GM12878 (cell line): ENCODE data around the gene CR1. TPM values are rescaled to one million over a fixed set of nuclear protein-coding genes. Genes with fewer than 3 reads are reported as not detected.

Experiments
- ATAC-seq: fragments of 200-7000 bp; cut with Tn5 transposase; 3 replicates; pipeline ENCODE4 v1.9.1; 2020; ENCODE audit warnings: mild to moderate bottlenecking, moderate library complexity
- BruUV-seq: library from RNA; stranded (reverse); fragments of 400-500 nt; replicated peaks from 2 replicates; lab custom pipeline; 2021; lab: Mats Ljungman, UMichigan
- CTCF ChIA-PET: fragments of 300-600 bp; sonication (Branson Sonifier 250); formaldehyde crosslinking; extraction: SDS; loops from one replicate; lab custom pipeline; 2021; ENCODE audit warnings: inconsistent platforms; lab: Yijun Ruan, JAX
- POLR2A ChIA-PET: fragments of 350-600 bp; formaldehyde crosslinking; extraction: SDS; loops from one replicate; lab custom pipeline; 2021; ENCODE audit warnings: inconsistent platforms; lab: Charles Lee
- RAD21 ChIA-PET: fragments of 300-600 bp; sonication (Branson Sonifier 250); formaldehyde crosslinking; loops from one replicate; lab custom pipeline; 2023; ENCODE audit warnings: antibody characterized with exemption; ENCODE audit not compliant: unreplicated experiment; lab: Charles Lee
- SMC1A ChIA-PET: fragments of 300-600 bp; sonication (Branson Sonifier 250); formaldehyde crosslinking; loops from one replicate; lab custom pipeline; 2023; ENCODE audit not compliant: unreplicated experiment, uncharacterized antibody; lab: Charles Lee
- DNase-seq: peaks from one replicate; pipeline ENCODE4 v3.0.0-alpha.2; 2011; ENCODE audit warnings: low read depth, low spot score
- FAIRE-seq: peaks from 3 replicates; lab custom pipeline; 2011; peaks lifted over from hg19 to GRCh38; lab: Jason Lieb, UNC
- H2AFZ ChIP-seq: 2 replicates; pipeline ENCODE4 v1.6.0; 2011; ENCODE audit warnings: low read depth, low read length, control low read depth; ENCODE audit not compliant: control insufficient read depth
- H3K27ac ChIP-seq: 2 replicates; pipeline ENCODE4 v1.5.1; 2011; ENCODE audit warnings: control low read depth; ENCODE audit not compliant: control insufficient read depth, insufficient read depth
- H3K27me3 ChIP-seq, 2 experiments: replicated peaks in 1 of 2; 2 replicates each; pipeline versions ENCODE4 v1.6.0 to v1.6.1; 2011; ENCODE audit warnings: low read length in 1 of 2; ENCODE audit not compliant: control insufficient read depth in 2 of 2, insufficient read depth in 2 of 2
- H3K36me3 ChIP-seq, 2 experiments: 2 replicates each; pipeline ENCODE4 v1.5.1; 2011; ENCODE audit warnings: low read length in 1 of 2; ENCODE audit not compliant: control insufficient read depth in 2 of 2, insufficient read depth in 2 of 2
- H3K4me1 ChIP-seq: 2 replicates; pipeline ENCODE4 v1.6.1; 2011; ENCODE audit warnings: mild to moderate bottlenecking, low read length, moderate library complexity, mixed read lengths; ENCODE audit not compliant: control insufficient read depth, insufficient read depth
- H3K4me2 ChIP-seq: 2 replicates; pipeline ENCODE4 v1.6.0; 2011; ENCODE audit warnings: control low read depth; ENCODE audit not compliant: control insufficient read depth, insufficient read depth
- H3K4me3 ChIP-seq: fragments of 200-600 bp; sonication (generic); 2 replicates; pipeline ENCODE4 v1.5.1; 2016
- H3K79me2 ChIP-seq: 2 replicates; pipeline ENCODE4 v1.6.0; 2011; ENCODE audit warnings: low read length; ENCODE audit not compliant: control insufficient read depth, insufficient read depth
- H3K9ac ChIP-seq: 2 replicates; pipeline ENCODE4 v1.8.0; 2011; ENCODE audit warnings: low read length, control low read depth, mixed read lengths; ENCODE audit not compliant: control insufficient read depth, insufficient read depth
- H3K9me3 ChIP-seq: replicated peaks from 3 replicates; pipeline ENCODE4 v1.5.1; 2011; ENCODE audit warnings: mild to moderate bottlenecking, low read length; ENCODE audit not compliant: control insufficient read depth, insufficient read depth
- H4K20me1 ChIP-seq: 2 replicates; pipeline ENCODE4 v1.6.0; 2011; ENCODE audit not compliant: control insufficient read depth, insufficient read depth
- ASH2L ChIP-seq: fragments of 300-600, 200-600 bp; sonication (generic); IDR thresholded peaks from 2 replicates; pipeline ENCODE4 v1.6.1; 2017; ENCODE audit warnings: low read depth, mild to moderate bottlenecking, borderline replicate concordance
- BCL3 ChIP-seq: IDR thresholded peaks from 2 replicates; pipeline ENCODE4 v1.6.1; 2011; ENCODE audit warnings: borderline replicate concordance, low read depth, mild to moderate bottlenecking, moderate library complexity, low read length; ENCODE audit not compliant: insufficient read depth, poor library complexity, severe bottlenecking
- BMI1 ChIP-seq: fragments of 450-650 bp; IDR thresholded peaks from 2 replicates; pipeline ENCODE4 v1.6.1; 2016; ENCODE audit warnings: mild to moderate bottlenecking, moderate library complexity, borderline replicate concordance
- CTCF ChIP-seq, 3 experiments: IDR thresholded peaks in 2 of 3; conservative IDR thresholded peaks in 1 of 3; 2 replicates each; pipeline ENCODE4 v1.5.1; 2011; ENCODE audit warnings: low read depth in 3 of 3, low read length in 3 of 3, mild to moderate bottlenecking in 3 of 3, control low read depth in 2 of 3, moderate library complexity in 2 of 3, inconsistent platforms in 1 of 3, mixed read lengths in 1 of 3; ENCODE audit not compliant: control insufficient read depth in 2 of 3, insufficient read depth in 1 of 3; ENCODE audit errors: extremely low read depth in 1 of 3
- ETV6 ChIP-seq, 2 experiments: fragments of 450-650 bp in 1 of 2; IDR thresholded peaks in 1 of 2; conservative IDR thresholded peaks in 1 of 2; 2 replicates each; pipeline ENCODE4 v1.6.1; 2014; ENCODE audit warnings: antibody characterized with exemption in 1 of 2, borderline replicate concordance in 1 of 2, low read depth in 1 of 2, mild to moderate bottlenecking in 1 of 2, moderate library complexity in 1 of 2
- FOS ChIP-seq: IDR thresholded peaks from 3 replicates; pipeline ENCODE4 v1.6.1; 2011; ENCODE audit warnings: borderline replicate concordance; ENCODE audit not compliant: insufficient read length; ENCODE audit errors: extremely low read depth
- RAD21 ChIP-seq: IDR thresholded peaks from 2 replicates; pipeline ENCODE4 v1.6.1; 2011; ENCODE audit warnings: mild to moderate bottlenecking, low read depth, low read length, moderate library complexity; ENCODE audit not compliant: insufficient read depth
- RUNX3 ChIP-seq: IDR thresholded peaks from 2 replicates; pipeline ENCODE4 v1.6.1; 2012; ENCODE audit warnings: low read length, inconsistent platforms
- SIN3A ChIP-seq: IDR thresholded peaks from 2 replicates; pipeline ENCODE4 v1.6.1; 2012; ENCODE audit warnings: low read depth, low read length, improper control_type of control experiment
- SMC3 ChIP-seq: IDR thresholded peaks from 2 replicates; pipeline ENCODE4 v1.6.1; 2011; ENCODE audit warnings: low read length, improper control_type of control experiment, borderline replicate concordance
- TCF12 ChIP-seq: IDR thresholded peaks from 2 replicates; pipeline ENCODE4 v1.6.1; 2011; ENCODE audit warnings: low read depth, mild to moderate bottlenecking, low read length
- YY1 ChIP-seq: IDR thresholded peaks from 2 replicates; pipeline ENCODE4 v1.6.1; 2011; ENCODE audit warnings: low read depth, mild to moderate bottlenecking, low read length
- ZNF217 ChIP-seq: fragments of 450-650 bp; IDR thresholded peaks from 2 replicates; pipeline ENCODE4 v1.6.1; 2017; ENCODE audit warnings: antibody characterized with exemption, mild to moderate bottlenecking
- WGBS: methylation state at CpG from one replicate; pipeline ENCODE4 v1.1.6; 2016; ENCODE audit warnings: low lambda C conversion rate; ENCODE audit not compliant: insufficient replicate concordance, insufficient coverage; ENCODE audit errors: missing lambda C conversion rate; 5-methylcytosine and 5-hydroxymethylcytosine counted together
- in situ Hi-C: fragments of 300-500 bp; cut with MboI; formaldehyde crosslinking; loops from 9 replicates; pipeline ENCODE4 v1.14.3; 2018; ENCODE audit warnings: mixed read lengths
- intact Hi-C: fragments of 100-400 bp; cut with micrococcal nuclease; formaldehyde crosslinking; loops from one replicate; pipeline ENCODE4 v1.14.2; 2022; ENCODE audit not compliant: unreplicated experiment
- polyA plus RNA-seq, 11 experiments: library from polyadenylated mRNA; depleted of rRNA in 4 of 11; unstranded in 6 of 11; stranded (reverse) in 5 of 11; fragments of >200 nt; fragmentation: Nextera tagmentation in 4 of 11; fragmentation: Illumina TruSeq in 1 of 11; extraction: Ambion mirVana in 4 of 11; extraction: Trizol in 1 of 11; gene quantifications; 1 replicate in 1 of 11; 2 replicates in 10 of 11; pipeline versions ENCODE4 v1.2.1 to v1.2.3, GENCODE V29; 2011 to 2016; ENCODE audit warnings: inconsistent platforms in 2 of 11, missing spikeins in 2 of 11, low read depth in 1 of 11
- total RNA-seq, 4 experiments: library from RNA; depleted of rRNA in 3 of 4; stranded (reverse); fragments of >200 nt in 3 of 4; fragmentation: Illumina TruSeq in 1 of 4; extraction: Trizol in 1 of 4; gene quantifications; 2 replicates each; pipeline versions ENCODE4 v1.2.1 to v1.2.3, GENCODE V29; 2013 to 2021
- TF ChIP-seq, protein P1 (sequence below): fragments of 450-650 bp; IDR thresholded peaks from 2 replicates; pipeline ENCODE4 v1.6.1; 2016; ENCODE audit warnings: mild to moderate bottlenecking

Gene CR1
- total and polyA plus RNA-seq, 10 of the 15 experiments (the other 5 are each of a cell fraction or from before 2014, with no cell fraction given), result 0.30 to 8.0 (median 4.3) TPM

GRCh38 chr1:207578796-207579435, 83.0 kb downstream of the CR1 start (continued):
- TF ChIP-seq ETV6 (conservative IDR thresholded peaks at IDR 0.05 in 1 of 2, IDR thresholded peaks at IDR 0.05 in 1 of 2; ENCODE audit: borderline replicate concordance in 1 of 2, low read depth in 1 of 2) (no peak), FOS (no peak), TCF12 (no peak), ASH2L (no peak), RUNX3 (no peak), ZNF217 (no peak)

- BruUV-seq, result no TSS peak
- Histone ChIP-seq H2AFZ (peak overlapping the region; percentile 71; the same call in 1 of the 2 replicates), H3K9me3 (no peaks in the 10 kb centered on the region), H3K79me2 (no peaks in the 10 kb centered on the region), H3K36me3 (no peaks in the 10 kb centered on the region), H3K9ac (no peak overlapping the region), H3K27ac (no peak overlapping the region), H3K4me2 (no peak overlapping the region), H3K4me3 (no peak overlapping the region), H3K27me3 (no peaks in the 10 kb centered on the region), H4K20me1 (no peaks in the 10 kb centered on the region; the same call in 1 of the 2 replicates), H3K4me1 (no peaks in the 10 kb centered on the region)
- intact Hi-C loops, result loop anchor here (10.0 kb wide), 2 partner anchors 95 to 215 kb away; no protein-coding TSS in a partner anchor
- DNase-seq, result peak; percentile 17
- ChIA-PET RAD21 (interaction anchor here (0.7 to 1.9 kb wide), 2 partner anchors 41 to 218 kb away, joined by 3 to 8 read pairs; no protein-coding TSS in a partner anchor), SMC1A (interaction anchor here (0.6 to 3.1 kb wide), 3 partner anchors 41 to 218 kb away, joined by 3 to 19 read pairs (median 3); no protein-coding TSS in a partner anchor), POLR2A (no interaction called here), CTCF (interaction anchor here (1.3 to 4.4 kb wide), 5 partner anchors 41 to 220 kb away, joined by 3 to 25 read pairs (median 13); no protein-coding TSS in a partner anchor)
- TF ChIP-seq BMI1 (peak; percentile 84), YY1 (peak; percentile 94), SIN3A (no peak), BCL3 (no peak), CTCF (IDR thresholded peaks at IDR 0.05 in 2 of 3, conservative IDR thresholded peaks at IDR 0.05 in 1 of 3; ENCODE audit: control insufficient read depth in 2 of 3, extremely low read depth in 1 of 3, insufficient read depth in 1 of 3, low read depth in 3 of 3, low read length in 3 of 3) (peak; percentile 49 to 60 (median 55); a peak in 5 of 6 replicates), RAD21 (peak; percentile 58), SMC3 (peak; percentile 65; the same call in 1 of the 2 replicates)
- TF ChIP-seq, protein P1, sequence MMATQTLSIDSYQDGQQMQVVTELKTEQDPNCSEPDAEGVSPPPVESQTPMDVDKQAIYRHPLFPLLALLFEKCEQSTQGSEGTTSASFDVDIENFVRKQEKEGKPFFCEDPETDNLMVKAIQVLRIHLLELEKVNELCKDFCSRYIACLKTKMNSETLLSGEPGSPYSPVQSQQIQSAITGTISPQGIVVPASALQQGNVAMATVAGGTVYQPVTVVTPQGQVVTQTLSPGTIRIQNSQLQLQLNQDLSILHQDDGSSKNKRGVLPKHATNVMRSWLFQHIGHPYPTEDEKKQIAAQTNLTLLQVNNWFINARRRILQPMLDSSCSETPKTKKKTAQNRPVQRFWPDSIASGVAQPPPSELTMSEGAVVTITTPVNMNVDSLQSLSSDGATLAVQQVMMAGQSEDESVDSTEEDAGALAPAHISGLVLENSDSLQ, result peak; percentile 73
- WGBS, result 2% methylated on average over 4 of the region's 4 CpGs
- peak; percentile 99 for ATAC-seq
- in situ Hi-C loops, result no loop called here
- FAIRE-seq, result peak; percentile 35
Measured at GRCh38 chr1:207579436-207579799, 83.5 kb downstream of the CR1 start.
